Vagina (tissue), 2 donors: ENCODE results near the gene LRRC36.

Source experiments
- CTCF ChIP-seq, 3 experiments: fragments of 450-650 bp in 2 of 3; fragments of 200-600 bp in 1 of 3; sonication (generic) in 1 of 3; IDR thresholded peaks; one replicate each; pipeline ENCODE4 v1.5.1; 2017 to 2019; ENCODE audit warnings: antibody characterized with exemption in 3 of 3, mild to moderate bottlenecking in 2 of 3, moderate library complexity in 2 of 3
- POLR2AphosphoS5 ChIP-seq, 2 donors: sonication (generic); formaldehyde crosslinking; IDR thresholded peaks; one replicate each; pipeline ENCODE4 v1.9.0; 2017; ENCODE audit warnings: antibody characterized with exemption in 2 of 2, mild to moderate bottlenecking in 2 of 2, low read depth in 1 of 2; ENCODE audit not compliant: insufficient read depth in 1 of 2

GRCh38 chr16:67284699-67285646 is 41.6 kb upstream of the LRRC36 start:
- TF ChIP-seq CTCF (IDR thresholded peaks at IDR 0.05) (no peak), POLR2AphosphoS5 (IDR thresholded peaks at IDR 0.05; ENCODE audit: insufficient read depth in 1 of 2, low read depth in 1 of 2) (no peak)
